Activated CD8-positive, alpha-beta T cell treated with anti-CD3 and anti-CD28 coated beads for 36 hours (primary cell): ENCODE data around the gene PCDH9. TPM values are rescaled to one million over a fixed set of nuclear protein-coding genes. Genes with fewer than 3 reads are reported as not detected.

Experiments used
- ATAC-seq: fragments of 200-7000 bp; cut with Tn5 transposase; one replicate; pipeline ENCODE4 v1.10.0; 2021; ENCODE audit warnings: mild to moderate bottlenecking, moderate library complexity
- CTCF ChIA-PET: fragments of 350-600 bp; sonication (Branson Sonifier 250); formaldehyde crosslinking; loops from one replicate; lab custom pipeline; 2021; ENCODE audit warnings: antibody characterized with exemption; lab: Charles Lee
- POLR2A ChIA-PET: fragments of 350-600 bp; sonication (Branson Sonifier 250); formaldehyde crosslinking; loops from one replicate; lab custom pipeline; 2021; ENCODE audit warnings: antibody characterized with exemption; lab: Charles Lee
- DNase-seq: peaks from one replicate; pipeline ENCODE4 v3.0.0-alpha.2; 2020
- H3K27ac Mint-ChIP-seq: one replicate; pipeline ENCODE4 v1.8.0; 2021; ENCODE audit warnings: mild to moderate bottlenecking, mixed read lengths
- H3K27me3 Mint-ChIP-seq: one replicate; pipeline ENCODE4 v1.8.0; 2021; ENCODE audit warnings: mixed read lengths
- H3K36me3 Mint-ChIP-seq: one replicate; pipeline ENCODE4 v1.8.0; 2021; ENCODE audit warnings: low read depth, mixed read lengths
- H3K4me1 Mint-ChIP-seq: one replicate; pipeline ENCODE4 v1.8.0; 2021; ENCODE audit warnings: low read depth, mixed read lengths
- H3K4me3 Mint-ChIP-seq: one replicate; pipeline ENCODE4 v1.8.0; 2021; ENCODE audit warnings: mild to moderate bottlenecking, moderate library complexity, mixed read lengths
- H3K9me3 Mint-ChIP-seq: one replicate; pipeline ENCODE4 v1.8.0; 2021; ENCODE audit warnings: mixed read lengths
- intact Hi-C: fragments of 100-400 bp; cut with micrococcal nuclease; formaldehyde crosslinking; loops from one replicate; pipeline ENCODE4 v1.10.0; 2022
- total RNA-seq, 2 experiments: library from RNA; stranded (reverse); gene quantifications; one replicate each; pipeline ENCODE4 v1.2.3, GENCODE V29; 2021
- TF ChIP-seq, protein P1 (sequence below): fragments of 200-600 bp; IDR thresholded peaks from one replicate; pipeline ENCODE4 v1.8.0; 2022; ENCODE audit warnings: antibody characterized with exemption, mild to moderate bottlenecking

PCDH9 gene
- total RNA-seq, 2 experiments from 2014 or later: 0.04 to 0.14 TPM

DNA sequence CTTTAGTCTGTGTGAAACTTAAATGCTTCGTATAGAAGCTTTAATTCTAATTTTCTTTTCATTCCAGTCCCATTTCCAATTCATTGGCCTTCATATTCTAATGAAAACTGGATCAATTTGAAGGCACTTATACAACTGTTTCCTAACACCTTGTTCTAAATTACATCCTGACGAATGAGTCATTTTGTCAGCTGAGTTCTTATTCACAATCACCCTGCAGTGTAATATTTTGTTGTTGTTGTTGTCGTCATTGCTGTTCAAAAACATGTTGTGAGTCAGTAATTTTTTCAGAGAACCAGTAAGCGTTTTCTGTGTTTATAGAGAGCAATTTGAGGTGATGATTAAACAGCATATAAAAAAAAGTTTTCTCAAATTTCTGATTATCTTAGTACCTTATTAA is 290.0 kb downstream of the PCDH9 start:
- Mint-ChIP-seq H3K27me3 (no peaks in the 10 kb centered on the region), H3K36me3 (no peaks in the 10 kb centered on the region), H3K4me1 (no peaks in the 10 kb centered on the region), H3K27ac (no peak overlapping the region), H3K4me3 (no peak overlapping the region), H3K9me3 (no peaks in the 10 kb centered on the region)
- ATAC-seq (no peak), DNase-seq (no peak)
- intact Hi-C loops: no loop called here
- POLR2A ChIA-PET: no interaction called here
- TF ChIP-seq, protein P1, sequence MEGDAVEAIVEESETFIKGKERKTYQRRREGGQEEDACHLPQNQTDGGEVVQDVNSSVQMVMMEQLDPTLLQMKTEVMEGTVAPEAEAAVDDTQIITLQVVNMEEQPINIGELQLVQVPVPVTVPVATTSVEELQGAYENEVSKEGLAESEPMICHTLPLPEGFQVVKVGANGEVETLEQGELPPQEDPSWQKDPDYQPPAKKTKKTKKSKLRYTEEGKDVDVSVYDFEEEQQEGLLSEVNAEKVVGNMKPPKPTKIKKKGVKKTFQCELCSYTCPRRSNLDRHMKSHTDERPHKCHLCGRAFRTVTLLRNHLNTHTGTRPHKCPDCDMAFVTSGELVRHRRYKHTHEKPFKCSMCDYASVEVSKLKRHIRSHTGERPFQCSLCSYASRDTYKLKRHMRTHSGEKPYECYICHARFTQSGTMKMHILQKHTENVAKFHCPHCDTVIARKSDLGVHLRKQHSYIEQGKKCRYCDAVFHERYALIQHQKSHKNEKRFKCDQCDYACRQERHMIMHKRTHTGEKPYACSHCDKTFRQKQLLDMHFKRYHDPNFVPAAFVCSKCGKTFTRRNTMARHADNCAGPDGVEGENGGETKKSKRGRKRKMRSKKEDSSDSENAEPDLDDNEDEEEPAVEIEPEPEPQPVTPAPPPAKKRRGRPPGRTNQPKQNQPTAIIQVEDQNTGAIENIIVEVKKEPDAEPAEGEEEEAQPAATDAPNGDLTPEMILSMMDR: no peak
- CTCF ChIA-PET: no interaction called here

DNA sequence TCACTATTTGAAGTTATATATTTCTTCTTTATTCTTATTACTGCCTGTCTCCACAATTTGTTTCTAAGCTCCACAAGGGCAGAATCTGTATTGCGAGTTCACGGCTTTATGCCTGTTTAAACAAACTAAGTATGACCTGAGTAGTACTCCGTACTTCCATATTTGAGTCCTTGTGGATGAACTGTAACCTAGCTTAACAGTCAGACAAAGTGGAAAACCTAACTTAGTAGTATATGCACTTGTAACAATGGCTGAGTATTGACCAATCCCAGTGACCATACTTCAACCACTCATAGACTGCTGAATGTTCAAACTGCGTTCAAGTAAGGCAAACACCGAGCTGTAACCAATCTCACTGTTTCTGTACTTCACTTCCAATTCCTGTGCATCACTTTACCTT is 292.7 kb downstream of the PCDH9 start:
- ATAC-seq (no peak), DNase-seq (no peak)
- ChIA-PET CTCF (no interaction called here), POLR2A (no interaction called here)
- no peaks in the 10 kb centered on the region for H3K4me1 Mint-ChIP-seq
- no peak overlapping the region for H3K27ac Mint-ChIP-seq
- H3K9me3 Mint-ChIP-seq: no peaks in the 10 kb centered on the region
- intact Hi-C loops: no loop called here
- H3K27me3 Mint-ChIP-seq: no peaks in the 10 kb centered on the region
- no peaks in the 10 kb centered on the region for H3K36me3 Mint-ChIP-seq
- H3K4me3 Mint-ChIP-seq: no peak overlapping the region
- TF ChIP-seq, protein P1: no peak

DNA sequence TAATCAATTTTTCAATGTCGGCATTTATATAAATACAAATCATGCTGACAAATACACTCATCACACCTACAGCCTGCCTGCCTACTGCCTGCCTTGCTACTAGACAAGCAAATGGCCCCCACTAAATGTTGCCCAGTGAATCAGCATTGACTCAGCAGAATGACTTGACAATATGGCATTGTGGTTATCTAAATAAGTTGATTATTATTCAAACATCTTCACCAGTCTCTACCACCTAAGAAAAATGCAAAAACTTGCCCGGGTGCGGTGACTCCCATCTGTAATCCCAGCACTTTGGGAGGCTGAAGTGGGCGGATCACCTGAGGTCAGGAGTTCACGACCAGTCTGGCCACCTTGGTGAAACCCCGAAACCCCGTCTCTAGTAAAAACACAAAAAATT is 296.1 kb downstream of the PCDH9 start:
- H3K27ac Mint-ChIP-seq: no peak overlapping the region
- intact Hi-C loops: no loop called here
- TF ChIP-seq, protein P1: no peak
- ATAC-seq (no peak), DNase-seq (no peak)
- no peaks in the 10 kb centered on the region for H3K4me1 Mint-ChIP-seq
- ChIA-PET CTCF (no interaction called here), POLR2A (no interaction called here)
- no peaks in the 10 kb centered on the region for H3K27me3 Mint-ChIP-seq
- H3K4me3 Mint-ChIP-seq: no peak overlapping the region
- H3K9me3 Mint-ChIP-seq: no peaks in the 10 kb centered on the region
- no peaks in the 10 kb centered on the region for H3K36me3 Mint-ChIP-seq

DNA sequence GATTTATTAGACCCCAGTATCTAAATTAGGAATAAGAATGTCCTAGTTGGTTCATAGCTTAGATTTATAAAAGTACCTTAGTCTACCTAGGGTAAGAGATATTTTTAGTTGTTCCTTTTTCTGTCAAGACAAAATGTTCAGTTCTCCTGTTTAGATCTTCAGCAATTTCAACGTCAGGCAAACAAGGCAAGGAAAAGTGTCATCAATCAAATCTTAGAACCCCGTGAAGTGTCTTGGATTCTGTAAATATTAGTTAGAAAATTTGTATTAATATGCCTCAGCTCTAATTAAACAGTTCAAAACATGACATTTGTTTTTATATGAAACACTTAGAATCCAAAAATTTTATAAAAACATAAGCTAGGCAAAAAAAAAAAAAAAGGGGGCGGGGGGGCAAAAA is 296.6 kb downstream of the PCDH9 start:
- H3K4me3 Mint-ChIP-seq: no peak overlapping the region
- H3K9me3 Mint-ChIP-seq: no peaks in the 10 kb centered on the region
- intact Hi-C loops: no loop called here

DNA sequence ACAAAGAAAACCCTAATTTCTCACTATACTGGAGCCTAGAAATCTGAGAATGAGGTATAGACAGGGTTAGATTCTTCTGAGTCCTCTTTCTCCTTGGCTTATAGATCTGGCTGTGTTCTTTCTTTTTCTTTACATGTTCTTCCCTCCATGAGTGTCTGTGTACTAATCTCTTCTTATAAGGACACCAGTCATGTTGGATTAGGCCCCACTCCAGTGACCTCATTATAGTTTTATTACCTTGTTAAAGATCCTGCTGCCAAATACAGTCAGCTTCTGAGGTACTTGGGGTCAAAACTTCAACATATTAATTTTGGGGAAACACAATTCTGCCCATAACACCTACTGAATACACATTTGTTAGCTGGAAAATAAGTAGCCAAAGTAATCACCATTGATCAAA is 302.6 kb downstream of the PCDH9 start:
- H3K27me3 Mint-ChIP-seq: no peaks in the 10 kb centered on the region
- H3K36me3 Mint-ChIP-seq: no peaks in the 10 kb centered on the region
- no peak for ATAC-seq
- ChIA-PET CTCF (no interaction called here), POLR2A (no interaction called here)
- no peak for DNase-seq
- TF ChIP-seq, protein P1: no peak
- H3K4me1 Mint-ChIP-seq: no peaks in the 10 kb centered on the region
- no peak overlapping the region for H3K27ac Mint-ChIP-seq
- no peaks in the 10 kb centered on the region for H3K9me3 Mint-ChIP-seq
- intact Hi-C loops: no loop called here
- no peak overlapping the region for H3K4me3 Mint-ChIP-seq

More for the DNA sequence above, 296.6 kb downstream of the PCDH9 start:
- TF ChIP-seq, protein P1: no peak
- ChIA-PET POLR2A (no interaction called here), CTCF (no interaction called here)
- Mint-ChIP-seq H3K4me1 (no peaks in the 10 kb centered on the region), H3K27me3 (no peaks in the 10 kb centered on the region), H3K36me3 (no peaks in the 10 kb centered on the region), H3K27ac (no peak overlapping the region)
- no peak for ATAC-seq
- no peak for DNase-seq
